DMS 273 (cell line): ENCODE measurements around the gene CCNL2.
"Not testable (repeated sequence)": the region's sequence is repeated elsewhere in the genome, so short reads cannot be mapped to it uniquely, and the experiment has no call there.

ENCODE experiments used
- DNase-seq: peaks from one replicate; lab custom pipeline; 2025; ENCODE audit not compliant: unreplicated experiment; lab: John Stamatoyannopoulos, UW

Gene CCNL2

DNA sequence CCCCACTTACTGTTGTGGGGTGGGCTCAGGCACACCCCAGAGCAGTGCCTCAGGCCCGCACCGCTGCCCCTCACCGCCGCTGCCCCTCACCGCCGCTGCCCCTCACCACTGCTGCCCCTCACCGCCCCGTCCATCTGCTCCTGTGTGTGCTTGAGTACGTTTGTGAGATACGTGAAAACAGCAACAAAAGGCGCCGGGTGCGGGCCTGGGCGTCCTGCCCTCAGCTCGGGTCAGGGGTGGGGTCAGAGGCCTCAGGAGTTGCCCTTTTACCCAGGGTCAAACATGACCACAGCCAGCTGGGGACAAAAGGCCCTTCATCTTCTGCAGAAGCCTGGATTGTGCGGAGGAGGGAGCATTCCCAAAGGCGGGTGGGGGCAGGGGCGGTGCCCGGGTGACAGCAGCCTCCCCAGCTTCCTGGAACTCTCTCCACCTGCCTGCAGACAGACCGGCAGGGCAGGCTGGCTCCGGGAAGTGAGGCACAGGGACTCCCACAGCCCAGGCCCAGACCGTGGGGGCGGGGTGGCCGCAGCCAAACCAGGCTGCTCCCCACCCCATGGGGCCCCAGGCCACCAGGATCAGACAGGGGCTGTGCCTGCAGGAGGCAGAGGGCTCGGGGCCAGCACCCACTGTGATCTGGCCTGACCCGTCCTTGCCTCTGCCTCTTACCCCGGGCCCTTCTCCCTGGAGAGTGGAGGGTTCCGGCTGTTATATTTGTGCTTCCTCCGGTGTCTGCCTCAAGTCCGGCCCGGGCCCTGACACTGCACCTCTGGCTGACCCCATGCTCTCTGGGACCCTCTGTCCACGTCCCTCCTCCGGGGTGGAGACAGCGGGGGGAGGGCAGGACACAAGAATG lies 34.0 kb upstream of the CCNL2 start:
- DNase-seq, result peak; percentile 95

DNA sequence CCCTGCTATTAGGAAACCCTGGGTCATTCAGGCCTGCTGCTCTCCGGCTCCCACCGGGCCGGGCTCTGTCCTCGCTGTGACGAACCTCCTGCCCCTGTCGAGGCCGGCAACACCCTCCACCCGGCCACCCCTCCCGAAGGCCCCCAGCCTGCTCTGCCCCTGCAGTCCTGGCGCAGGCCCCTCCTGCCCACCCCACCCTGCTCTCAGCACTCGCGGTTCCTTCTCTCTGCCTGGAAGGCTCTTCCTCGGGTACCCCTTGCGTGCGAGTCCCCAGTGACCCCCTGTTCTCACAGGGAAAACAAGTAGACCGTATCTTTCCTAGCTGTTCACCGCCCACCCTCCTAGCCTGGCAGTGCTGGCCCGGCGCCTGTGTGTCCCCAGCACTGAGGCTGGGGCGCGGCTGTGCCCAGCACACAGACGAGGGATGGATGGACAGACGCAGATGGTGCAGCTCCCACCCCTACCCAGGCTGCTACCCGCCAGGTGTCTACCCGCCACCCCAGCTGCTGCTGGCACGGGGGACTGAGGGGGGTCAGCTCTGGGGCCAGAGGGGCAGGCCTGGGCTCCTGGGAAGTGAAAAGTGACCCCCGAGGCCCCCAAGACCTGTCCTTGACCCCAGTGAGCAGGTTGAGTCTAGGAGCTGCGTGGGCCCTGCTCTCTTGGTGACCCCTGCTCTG lies 33.3 kb upstream of the CCNL2 start:
- DNase-seq, result peak; percentile 94

DNA sequence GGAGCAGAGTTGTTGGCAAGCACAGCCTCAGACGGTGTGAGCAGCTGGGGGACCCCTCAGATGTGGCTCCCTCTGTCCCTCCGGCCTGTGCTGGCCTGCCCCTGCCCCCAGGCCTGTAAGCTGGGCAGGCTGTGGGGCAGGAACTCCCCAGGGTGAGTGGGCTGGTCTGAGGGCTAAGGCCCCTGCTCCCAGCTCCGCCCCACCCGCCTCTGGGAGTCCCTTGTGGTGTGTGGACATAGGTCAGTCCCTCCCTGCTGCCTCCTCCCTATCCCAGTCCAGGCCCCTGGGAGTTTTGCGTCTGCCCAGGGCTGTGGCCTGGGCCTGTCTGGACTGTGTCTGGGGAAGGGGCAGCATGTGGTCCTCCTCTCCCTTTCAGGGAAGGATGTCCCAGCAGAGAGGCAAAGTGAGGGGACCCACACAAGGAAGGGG lies 32.7 kb upstream of the CCNL2 start:
- peak; percentile 84 for DNase-seq

DNA sequence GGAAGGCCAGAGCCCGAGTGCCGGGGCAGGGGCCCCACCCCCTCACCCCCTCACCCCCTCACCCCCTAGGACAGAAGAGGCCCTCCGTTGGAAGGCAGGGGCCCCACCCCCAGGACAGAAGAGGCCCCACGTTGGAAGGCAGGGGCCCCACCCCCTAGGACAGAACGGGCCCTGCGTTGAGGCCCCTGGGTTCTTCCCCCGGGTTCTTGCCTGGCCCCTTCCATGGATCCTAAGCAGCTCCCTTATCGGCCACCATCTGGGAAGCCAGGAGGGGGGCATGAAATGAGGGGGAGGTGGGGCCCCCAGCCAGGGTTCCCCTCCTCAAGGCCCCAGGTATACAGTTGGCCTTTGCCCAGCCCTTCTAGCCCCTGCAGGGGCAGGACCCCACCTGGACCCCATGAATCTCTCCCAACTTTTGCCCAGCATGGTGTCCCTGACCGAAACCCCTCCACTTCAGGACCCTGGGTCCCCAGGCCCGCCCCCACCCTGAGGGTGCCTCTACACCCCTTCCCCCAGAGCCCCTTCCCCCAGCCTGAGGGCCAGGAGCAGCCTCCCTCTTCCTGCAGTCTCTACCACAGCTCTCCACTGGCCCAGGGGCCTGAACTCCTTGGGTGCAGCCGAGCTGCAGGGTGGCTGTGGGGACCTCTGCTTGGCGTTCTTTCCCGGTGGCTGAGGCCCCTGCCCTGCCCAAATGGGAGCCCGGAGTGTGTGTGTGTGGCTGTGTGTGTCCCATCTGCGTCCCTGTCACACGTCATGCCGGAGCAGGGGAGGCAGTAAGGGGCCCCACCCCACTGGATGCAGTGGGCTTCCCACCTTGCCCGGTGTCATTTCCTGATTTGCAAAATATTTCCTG lies 32.1 kb upstream of the CCNL2 start:
- DNase-seq, result peak; percentile 91

DNA sequence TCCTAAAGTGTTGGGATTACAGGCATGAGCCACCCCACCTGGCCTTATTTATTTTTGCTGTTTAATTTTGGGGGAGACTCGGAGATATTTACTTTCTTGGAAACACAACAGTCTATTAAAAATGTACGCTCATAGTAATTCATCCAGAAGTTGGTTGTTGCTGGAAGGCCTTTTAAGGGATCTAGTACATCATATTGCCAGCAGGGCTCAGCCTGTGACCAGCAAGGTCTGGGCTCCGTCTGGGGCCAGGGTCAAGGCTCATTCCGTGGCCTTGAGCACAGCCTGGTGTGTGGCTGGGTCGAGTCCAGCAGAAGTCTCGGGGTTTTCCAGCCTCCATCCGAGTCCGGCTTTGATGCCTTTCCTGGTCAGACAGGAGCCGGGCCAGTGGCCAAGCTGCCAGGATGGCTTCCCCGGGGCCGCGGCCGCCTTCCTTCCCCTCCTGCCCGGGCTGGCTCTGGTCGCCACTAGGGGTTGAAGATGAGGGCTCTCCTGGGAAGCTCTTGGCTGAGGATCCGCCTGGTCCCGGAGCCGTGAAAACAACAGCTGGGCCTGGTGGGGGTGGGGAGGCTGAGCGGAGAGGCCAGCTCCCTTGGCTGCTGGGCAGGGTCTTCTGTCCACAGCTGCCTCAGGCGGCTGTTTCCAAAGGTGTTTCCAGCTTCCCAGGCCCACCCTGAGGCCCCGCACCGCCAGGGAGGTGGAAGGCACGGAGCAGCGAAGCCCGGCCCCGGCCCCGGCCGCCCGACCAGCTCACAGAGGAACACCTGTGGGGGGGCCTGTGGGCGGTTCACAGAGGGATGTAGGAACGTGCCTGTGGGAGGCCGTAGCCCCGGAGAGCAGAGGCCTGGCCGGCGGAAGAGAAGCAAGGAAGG lies 31.2 kb upstream of the CCNL2 start:
- DNase-seq, result peak; percentile 95

DNA sequence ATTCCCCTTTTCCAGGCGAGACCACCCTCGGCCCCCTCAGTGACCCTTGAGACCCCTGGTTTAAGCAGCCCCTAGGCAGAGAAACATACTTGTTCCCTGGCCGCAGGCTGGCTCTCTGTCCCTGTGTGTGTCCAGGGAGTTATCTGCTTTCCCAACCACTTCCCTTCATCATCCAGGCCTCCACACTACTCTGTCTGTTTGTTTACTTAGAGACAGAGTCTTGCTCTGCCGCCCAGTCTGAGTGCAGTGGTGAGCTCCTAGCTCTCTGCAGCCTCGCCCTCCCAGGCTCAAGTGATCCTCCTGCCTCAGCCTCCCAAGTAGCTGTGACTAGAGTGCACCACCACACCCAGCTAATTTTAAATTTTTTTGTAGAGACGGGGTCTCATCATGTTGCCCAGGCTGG lies 30.5 kb upstream of the CCNL2 start:
- DNase-seq, result no peak

DNA sequence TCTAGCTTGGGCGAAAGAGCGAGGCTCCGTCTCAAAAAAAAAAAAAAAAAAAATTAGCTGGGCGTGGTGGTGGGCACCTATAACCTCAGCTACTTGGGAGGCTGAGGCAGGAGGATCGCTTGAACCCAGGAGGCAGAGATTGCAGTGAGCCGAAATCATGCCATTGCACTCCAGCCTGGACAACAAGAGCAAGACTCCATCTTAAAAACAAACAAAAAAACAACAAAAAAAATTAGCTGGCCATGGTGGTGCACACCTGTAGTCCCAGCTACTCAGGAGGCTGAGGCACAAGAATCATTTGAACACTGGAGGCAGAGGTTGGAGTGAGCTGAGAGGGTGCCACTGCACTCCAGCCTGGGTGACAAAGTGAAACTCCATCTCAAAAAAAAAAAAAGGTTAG lies 29.8 kb upstream of the CCNL2 start:
- not testable (repeated sequence) for DNase-seq

DNA sequence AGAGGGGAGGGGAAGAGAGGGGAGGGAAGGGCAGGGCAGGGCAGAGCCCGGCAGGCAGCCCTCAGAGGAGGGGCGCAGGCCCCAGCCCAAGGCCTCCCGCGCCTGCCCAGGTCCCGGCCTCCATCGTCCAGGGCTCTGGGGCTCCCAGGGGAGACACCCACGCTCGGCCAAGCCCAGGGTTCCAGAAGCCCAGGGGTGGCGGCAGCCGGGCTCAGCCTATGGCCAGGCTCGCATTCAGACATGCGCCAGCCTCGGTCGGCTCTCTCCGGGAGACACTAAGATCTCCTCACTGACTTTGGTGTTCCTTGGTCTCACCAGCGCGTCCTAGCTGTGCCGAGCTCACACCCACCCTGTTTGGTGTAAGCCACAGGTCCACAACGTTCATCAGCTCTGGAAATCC lies 29.0 kb upstream of the CCNL2 start:
- no peak for DNase-seq

DNA sequence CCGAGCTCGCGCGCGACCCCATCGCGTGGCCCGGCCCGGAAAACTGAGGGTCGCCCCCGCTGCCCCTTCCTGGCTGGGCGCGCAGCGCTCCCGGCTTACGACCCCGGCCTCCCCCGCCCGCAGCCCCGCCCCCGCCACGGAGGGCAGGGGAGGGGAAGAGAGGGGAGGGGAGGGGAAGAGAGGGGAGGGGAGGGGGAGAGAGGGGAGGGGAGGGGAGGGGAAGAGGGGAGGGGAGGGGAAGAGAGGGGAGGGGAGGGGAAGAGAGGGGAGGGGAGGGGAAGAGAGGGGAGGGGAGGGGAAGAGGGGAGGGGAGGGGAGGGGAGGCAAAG lies 28.6 kb upstream of the CCNL2 start:
- DNase-seq, result no peak

DNA sequence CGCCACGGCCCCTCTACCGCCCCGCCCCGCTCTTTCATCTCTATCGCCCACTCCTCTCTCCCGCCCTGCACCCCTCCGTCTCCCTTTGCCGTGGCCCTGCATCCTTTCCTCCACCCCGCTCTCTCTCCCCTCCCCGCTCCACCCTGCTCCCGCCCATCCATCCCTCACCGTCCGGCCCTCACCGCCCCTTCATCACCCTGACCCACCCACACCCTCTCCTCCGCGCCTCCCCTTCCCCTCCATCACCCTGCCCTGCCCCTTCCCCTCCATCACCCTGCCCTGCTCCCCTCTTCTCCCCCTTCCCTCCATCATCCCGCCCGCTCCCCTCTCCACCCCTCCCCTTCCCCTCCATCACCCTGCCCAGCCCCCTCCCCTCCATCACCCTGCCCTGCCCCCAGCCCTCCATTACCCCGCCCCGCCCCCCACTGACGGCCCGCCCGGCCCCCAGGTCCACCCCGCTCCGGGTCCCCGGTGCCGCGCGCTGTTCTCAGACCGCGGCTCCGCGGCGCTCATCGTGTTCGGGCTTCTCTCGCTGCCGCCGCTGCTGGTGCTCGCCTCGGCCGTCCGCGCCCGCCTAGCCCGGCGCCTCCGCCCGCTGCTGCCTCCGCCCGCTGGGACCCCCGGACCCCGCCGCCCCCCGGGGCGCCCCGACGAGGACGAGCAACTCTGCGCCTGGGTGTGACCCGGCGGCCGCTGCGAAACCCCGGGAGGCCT lies 28.1 kb upstream of the CCNL2 start:
- DNase-seq, result peak; percentile 70

DNA sequence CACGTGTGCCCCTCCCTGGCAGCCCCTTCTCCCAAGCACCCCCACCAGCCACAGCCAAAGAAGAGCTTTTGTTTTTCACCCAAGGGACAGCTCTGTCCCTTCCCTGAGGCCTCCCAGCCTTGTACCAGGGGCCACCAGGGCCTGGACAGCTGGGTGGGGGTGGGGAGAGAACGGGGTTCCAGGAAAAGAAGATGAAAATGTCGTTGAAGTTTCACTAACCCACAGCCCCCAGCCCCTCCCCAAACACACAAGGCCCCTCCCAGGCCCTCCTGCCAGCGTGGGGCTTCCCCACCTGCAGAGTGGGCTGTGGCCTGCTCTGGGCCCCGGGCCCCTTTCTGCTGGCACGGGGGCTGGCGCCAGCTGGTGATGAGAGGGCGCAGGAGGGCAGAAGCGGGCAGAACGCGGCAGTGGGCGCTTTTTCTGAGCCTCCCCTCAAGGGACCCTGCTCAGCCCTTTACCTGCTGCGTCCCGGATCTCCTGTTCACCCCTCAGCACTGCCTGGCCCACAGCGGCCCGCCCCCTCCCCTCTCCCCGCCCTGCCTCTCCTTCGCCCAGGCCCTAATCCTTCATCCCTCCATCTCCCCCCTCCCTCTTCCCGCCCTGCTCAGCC lies 27.5 kb upstream of the CCNL2 start:
- peak; percentile 76 for DNase-seq

DNA sequence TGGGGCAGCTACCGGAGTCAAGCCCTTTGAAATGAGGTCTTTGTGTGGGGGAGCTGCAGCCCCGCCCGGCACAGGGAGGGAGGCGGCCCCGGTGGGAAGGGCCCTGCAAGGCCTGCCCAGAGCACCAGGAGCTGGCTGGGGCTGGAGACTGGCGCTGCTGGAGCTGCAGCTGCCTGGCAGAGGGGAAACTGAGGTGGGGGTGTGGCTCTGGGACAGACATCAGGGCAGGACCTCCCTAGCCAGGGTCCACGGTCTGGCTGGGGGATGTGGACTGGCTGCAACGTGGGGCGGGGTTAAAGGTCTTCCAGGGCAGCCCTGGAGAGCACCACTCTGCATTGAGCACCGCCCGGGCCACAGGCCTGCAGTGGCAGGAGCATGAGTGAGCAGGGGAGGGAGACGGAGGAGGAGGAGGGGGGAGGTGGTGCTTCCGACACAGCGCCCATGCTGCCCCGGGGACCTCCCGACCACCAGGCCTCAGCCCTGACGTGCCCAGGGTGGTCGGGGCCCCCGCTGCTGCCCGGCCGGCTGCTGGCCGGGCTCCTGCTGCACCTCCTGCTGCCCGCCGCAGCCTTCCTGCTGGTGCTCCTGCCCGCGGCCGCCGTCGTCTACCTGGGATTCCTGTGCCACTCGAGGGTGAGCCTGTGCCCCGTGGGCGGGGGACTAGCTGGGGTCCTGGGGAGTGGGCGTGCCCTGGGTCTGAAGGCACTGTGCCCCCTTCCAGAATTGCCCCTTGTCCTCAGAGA lies 26.8 kb upstream of the CCNL2 start:
- DNase-seq, result peak; percentile 65

DNA sequence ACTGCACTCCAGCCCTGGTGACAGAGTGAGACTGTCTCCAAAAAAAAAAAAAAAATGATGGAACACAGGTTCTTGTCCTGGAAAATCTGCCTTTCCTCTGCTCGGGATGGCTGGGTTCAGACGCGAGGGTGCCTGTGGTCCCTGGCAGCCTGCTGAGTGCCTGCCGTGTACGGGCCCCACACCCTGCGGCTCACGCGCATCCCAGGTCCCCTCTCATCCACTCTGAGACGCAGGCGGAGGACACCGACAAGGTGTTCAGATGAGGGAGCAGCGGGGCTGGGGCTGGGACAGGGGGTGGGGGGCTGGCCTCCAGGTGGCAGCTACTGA lies 26.3 kb upstream of the CCNL2 start:
- no peak for DNase-seq

DNA sequence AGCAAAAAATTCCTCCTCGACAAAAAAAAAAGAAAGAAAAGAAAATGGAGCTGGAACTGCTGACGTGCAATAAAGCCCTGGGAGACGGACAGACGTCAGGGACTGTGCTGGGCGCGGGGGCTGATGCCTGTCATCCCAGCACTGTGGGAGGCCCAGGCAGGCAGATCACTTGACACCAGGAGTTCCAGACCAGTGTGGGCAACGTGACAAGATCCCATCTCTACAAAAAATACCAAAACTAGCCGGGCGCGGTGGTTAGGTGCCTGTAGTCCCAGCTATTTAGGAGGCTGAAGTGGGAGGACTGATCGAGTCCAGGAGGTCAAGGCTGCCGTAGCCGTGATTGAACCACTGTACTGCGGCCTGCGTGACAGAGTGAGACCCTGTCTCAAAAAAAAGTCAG lies 25.6 kb upstream of the CCNL2 start:
- DNase-seq, result no peak

DNA sequence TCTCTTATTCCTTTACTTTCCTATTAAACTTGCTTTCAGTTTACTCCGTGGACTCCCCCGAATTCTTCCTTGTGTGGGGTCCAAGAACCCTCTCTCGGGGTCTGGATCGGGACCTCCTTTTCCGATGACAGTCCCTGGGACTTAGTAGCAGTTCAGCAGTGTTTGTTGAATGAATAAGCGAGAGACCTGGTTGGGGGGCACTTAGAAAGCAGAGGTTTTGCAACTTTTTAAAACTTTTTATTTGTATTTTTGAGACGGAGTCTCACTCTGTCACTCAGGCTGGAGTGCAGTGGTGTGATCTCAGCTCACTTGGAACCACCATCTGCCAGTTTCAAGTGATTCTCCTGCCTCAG lies 24.1 kb upstream of the CCNL2 start:
- DNase-seq, result no peak

DNA sequence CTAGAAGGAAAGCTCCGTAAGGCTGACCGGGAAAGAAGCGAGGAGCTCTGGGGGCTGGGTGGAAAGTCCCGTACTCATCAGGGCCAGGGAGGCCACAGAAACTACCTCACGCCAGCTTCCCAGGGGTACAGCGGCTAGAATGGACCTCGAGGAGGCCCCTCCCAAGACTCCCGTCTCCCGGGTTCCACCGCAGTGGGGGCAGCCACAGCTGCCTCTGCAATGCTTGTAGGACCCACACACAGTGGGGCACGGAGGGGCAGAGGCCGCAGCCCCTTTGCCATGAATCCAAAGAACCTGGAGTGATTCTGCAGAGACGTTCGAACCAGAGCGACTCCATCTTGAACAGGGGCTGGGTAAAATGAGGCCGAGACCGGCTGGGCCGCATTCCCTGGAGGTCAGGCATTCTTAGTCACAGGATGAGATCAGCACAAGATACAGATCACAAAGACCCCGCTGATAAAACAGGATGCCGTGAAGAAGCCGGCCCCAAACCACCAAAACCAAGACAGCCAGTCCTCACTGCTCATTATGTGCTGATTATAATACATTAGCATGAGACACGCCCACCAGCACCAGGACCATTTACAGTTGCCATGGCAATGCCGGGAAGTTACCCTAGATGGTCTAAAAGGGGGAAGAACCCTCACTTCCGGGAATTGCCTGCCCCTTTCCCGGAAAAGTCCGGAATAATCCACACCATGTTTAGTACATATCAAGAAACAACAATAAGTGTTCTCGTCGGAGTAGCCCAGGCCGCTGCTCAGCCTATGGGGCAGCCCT lies 23.5 kb upstream of the CCNL2 start:
- peak; percentile 55 for DNase-seq

DNA sequence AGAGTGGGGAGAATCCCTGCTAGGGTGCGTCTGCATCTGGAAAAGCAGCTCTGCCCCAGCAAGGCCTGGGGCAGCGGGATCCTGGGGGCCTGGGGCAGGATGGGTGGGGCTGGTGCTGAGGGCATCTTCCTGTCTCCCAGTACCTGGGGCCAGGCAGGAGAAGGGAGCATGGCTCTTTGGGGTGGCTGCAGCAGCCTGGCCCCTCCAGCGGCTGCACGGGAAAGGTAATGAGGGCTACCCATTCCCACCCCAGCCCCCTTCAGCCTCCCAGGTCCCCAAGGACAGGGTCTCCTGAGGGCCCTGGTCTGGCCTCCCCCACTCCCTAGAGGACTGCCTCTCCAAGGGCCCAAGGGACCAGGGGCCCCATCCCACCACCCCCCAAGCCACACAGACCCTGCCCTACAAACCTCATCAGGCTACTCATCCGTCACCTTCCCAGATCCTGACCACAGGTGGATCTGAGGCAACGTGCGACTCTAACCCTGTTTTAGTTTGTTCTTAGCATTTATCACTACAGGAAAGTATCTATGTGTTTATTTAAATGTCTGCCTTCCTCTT lies 22.9 kb upstream of the CCNL2 start:
- no peak for DNase-seq
